Mammary epithelial cell (primary cell): ENCODE results near the gene GPX6.

Experiments
- CTCF ChIP-seq, 2 donors: IDR thresholded peaks in 1 of 2; conservative IDR thresholded peaks in 1 of 2; 2 replicates each; pipeline ENCODE4 v1.5.1; 2011 to 2012; ENCODE audit warnings: inconsistent platforms in 2 of 2, low read length in 2 of 2, mild to moderate bottlenecking in 2 of 2, control low read depth in 1 of 2, low read depth in 1 of 2; ENCODE audit not compliant: insufficient read depth in 1 of 2; ENCODE audit errors: extremely low read depth in 1 of 2
- EZH2 ChIP-seq: IDR thresholded peaks from 2 replicates; pipeline ENCODE4 v1.6.1; 2012; ENCODE audit warnings: low read length, inconsistent platforms, borderline replicate concordance

GRCh38 chr6:28486988-28487742, 28.4 kb downstream of the GPX6 start:
- TF ChIP-seq CTCF (conservative IDR thresholded peaks at IDR 0.05 in 1 of 2, IDR thresholded peaks at IDR 0.05 in 1 of 2; ENCODE audit: extremely low read depth in 1 of 2, insufficient read depth in 1 of 2, low read depth in 1 of 2, low read length in 2 of 2): no peak
- TF ChIP-seq EZH2: no peak
